C4-2B (cell line): ENCODE results near the gene TMEM183A.

Source experiments
- ZFX ChIP-seq: fragments of 450-650 bp; IDR thresholded peaks from 2 replicates; pipeline ENCODE4 v1.6.1; 2017
- TF ChIP-seq, protein P1 (sequence below): fragments of 450-650 bp; conservative IDR thresholded peaks from 2 replicates; pipeline ENCODE4 v1.5.1; 2017; ENCODE audit warnings: mild to moderate bottlenecking

DNA sequence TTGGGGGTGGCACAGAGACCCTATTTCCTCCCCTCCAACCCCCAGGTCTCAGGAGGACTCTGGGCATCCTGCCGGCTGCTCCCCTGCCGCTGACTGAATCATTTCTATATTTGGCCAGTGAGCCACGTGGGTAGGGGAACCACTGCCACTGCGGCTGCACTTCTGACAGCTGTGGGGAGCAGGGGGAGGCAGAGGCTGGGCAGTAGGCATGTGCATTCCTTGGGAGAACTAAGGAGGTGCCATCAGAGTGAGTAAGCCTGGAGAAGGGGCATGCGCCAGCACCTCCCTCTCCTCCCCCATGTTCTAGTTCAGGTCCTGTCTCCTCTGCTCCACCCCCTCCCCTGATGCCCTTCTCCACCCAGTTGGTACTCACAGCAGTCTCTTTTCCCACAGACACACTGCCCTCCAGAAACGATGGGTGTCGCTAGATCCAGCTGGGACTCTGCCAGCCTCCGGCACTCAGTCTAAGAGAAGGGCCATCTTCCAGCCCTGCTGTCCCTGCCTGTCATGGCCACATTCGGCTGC is 31.1 kb downstream of the TMEM183A start:
- TF ChIP-seq, protein P1, sequence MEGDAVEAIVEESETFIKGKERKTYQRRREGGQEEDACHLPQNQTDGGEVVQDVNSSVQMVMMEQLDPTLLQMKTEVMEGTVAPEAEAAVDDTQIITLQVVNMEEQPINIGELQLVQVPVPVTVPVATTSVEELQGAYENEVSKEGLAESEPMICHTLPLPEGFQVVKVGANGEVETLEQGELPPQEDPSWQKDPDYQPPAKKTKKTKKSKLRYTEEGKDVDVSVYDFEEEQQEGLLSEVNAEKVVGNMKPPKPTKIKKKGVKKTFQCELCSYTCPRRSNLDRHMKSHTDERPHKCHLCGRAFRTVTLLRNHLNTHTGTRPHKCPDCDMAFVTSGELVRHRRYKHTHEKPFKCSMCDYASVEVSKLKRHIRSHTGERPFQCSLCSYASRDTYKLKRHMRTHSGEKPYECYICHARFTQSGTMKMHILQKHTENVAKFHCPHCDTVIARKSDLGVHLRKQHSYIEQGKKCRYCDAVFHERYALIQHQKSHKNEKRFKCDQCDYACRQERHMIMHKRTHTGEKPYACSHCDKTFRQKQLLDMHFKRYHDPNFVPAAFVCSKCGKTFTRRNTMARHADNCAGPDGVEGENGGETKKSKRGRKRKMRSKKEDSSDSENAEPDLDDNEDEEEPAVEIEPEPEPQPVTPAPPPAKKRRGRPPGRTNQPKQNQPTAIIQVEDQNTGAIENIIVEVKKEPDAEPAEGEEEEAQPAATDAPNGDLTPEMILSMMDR, result no peak
- no peak for TF ChIP-seq ZFX
